ENCODE measurements around the gene PSMC1. TPM values are rescaled to one million over a fixed set of nuclear protein-coding genes. Genes with fewer than 3 reads are reported as not detected.

The PSMC1 gene
- total and polyA plus RNA-seq, 2 of the 4 experiments (the other 2 are of a cell fraction), result 181 to 194 TPM

DNA sequence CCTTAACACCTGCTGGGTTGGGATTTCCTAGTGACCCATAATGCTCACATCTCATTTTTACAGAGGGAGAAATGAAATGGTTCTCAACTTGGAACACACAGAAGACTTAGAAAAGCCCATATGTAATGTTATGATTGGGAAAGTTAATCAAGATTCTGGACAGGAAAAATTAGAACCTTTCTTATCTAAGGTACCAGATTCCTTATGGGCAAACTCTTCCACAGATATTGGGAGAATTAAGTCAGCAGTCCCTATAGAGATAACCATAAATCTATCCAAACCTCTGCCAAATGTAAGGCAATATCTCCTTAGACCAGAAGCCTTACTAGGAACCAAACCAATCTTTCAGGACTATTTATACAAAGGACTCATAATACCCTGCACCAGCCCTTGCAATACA lies 13.9 kb upstream of the PSMC1 start:
- H3K79me1 ChIP-seq (ENCODE audit: low read depth in 1 of 2, low read length in 2 of 2), result no peaks in the 10 kb centered on the region
- H3K9ac ChIP-seq (ENCODE audit: low read depth, low read length), result no peak overlapping the region
- no peak overlapping the region for H2BK15ac ChIP-seq (ENCODE audit: low read depth, low read length)
- H4K8ac ChIP-seq (ENCODE audit: low read depth in 2 of 2, low read length in 2 of 2), result no peak overlapping the region
- H2BK20ac ChIP-seq (ENCODE audit: low read depth, low read length), result no peak overlapping the region
- no TSS peak for BruUV-seq (replicated peaks)
- H2BK120ac ChIP-seq (ENCODE audit: low read depth, low read length), result no peak overlapping the region
- no peak for DNase-seq
- TF ChIP-seq MAZ (IDR thresholded peaks at IDR 0.05; ENCODE audit: borderline replicate concordance, low read depth, low read length) (no peak), RCOR1 (IDR thresholded peaks at IDR 0.05; ENCODE audit: insufficient replicate concordance, low read length) (no peak), CEBPB (IDR thresholded peaks at IDR 0.05; ENCODE audit: low read depth, low read length) (no peak), BHLHE40 (IDR thresholded peaks at IDR 0.05; ENCODE audit: low read depth, low read length) (no peak), MAFK (IDR thresholded peaks at IDR 0.05; ENCODE audit: low read depth, low read length) (no peak), RAD21 (IDR thresholded peaks at IDR 0.05; ENCODE audit: low read length) (no peak), POLR2A (IDR thresholded peaks at IDR 0.05; ENCODE audit: low read depth, low read length) (no peak), MXI1 (IDR thresholded peaks at IDR 0.05; ENCODE audit: borderline replicate concordance, low read depth, low read length) (no peak), NFE2L2 (IDR thresholded peaks at IDR 0.05; ENCODE audit: low read depth, low read length) (no peak), RFX5 (IDR thresholded peaks at IDR 0.05; ENCODE audit: low read depth, low read length) (no peak), SMC3 (IDR thresholded peaks at IDR 0.05; ENCODE audit: low read depth, low read length) (no peak), CHD1 (IDR thresholded peaks at IDR 0.05; ENCODE audit: low read depth, low read length) (no peak), FOS (IDR thresholded peaks at IDR 0.05; ENCODE audit: low read depth, low read length) (no peak)
- TF ChIP-seq, protein P1, sequence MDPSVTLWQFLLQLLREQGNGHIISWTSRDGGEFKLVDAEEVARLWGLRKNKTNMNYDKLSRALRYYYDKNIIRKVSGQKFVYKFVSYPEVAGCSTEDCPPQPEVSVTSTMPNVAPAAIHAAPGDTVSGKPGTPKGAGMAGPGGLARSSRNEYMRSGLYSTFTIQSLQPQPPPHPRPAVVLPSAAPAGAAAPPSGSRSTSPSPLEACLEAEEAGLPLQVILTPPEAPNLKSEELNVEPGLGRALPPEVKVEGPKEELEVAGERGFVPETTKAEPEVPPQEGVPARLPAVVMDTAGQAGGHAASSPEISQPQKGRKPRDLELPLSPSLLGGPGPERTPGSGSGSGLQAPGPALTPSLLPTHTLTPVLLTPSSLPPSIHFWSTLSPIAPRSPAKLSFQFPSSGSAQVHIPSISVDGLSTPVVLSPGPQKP (IDR thresholded peaks at IDR 0.05; ENCODE audit: borderline replicate concordance, low read depth, low read length), result no peak
- TF ChIP-seq, protein P2, sequence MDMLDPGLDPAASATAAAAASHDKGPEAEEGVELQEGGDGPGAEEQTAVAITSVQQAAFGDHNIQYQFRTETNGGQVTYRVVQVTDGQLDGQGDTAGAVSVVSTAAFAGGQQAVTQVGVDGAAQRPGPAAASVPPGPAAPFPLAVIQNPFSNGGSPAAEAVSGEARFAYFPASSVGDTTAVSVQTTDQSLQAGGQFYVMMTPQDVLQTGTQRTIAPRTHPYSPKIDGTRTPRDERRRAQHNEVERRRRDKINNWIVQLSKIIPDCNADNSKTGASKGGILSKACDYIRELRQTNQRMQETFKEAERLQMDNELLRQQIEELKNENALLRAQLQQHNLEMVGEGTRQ (IDR thresholded peaks at IDR 0.05; ENCODE audit: low read depth, low read length), result no peak
- TF ChIP-seq, protein P3, sequence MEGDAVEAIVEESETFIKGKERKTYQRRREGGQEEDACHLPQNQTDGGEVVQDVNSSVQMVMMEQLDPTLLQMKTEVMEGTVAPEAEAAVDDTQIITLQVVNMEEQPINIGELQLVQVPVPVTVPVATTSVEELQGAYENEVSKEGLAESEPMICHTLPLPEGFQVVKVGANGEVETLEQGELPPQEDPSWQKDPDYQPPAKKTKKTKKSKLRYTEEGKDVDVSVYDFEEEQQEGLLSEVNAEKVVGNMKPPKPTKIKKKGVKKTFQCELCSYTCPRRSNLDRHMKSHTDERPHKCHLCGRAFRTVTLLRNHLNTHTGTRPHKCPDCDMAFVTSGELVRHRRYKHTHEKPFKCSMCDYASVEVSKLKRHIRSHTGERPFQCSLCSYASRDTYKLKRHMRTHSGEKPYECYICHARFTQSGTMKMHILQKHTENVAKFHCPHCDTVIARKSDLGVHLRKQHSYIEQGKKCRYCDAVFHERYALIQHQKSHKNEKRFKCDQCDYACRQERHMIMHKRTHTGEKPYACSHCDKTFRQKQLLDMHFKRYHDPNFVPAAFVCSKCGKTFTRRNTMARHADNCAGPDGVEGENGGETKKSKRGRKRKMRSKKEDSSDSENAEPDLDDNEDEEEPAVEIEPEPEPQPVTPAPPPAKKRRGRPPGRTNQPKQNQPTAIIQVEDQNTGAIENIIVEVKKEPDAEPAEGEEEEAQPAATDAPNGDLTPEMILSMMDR (conservative IDR thresholded peaks at IDR 0.05; ENCODE audit: low read depth, low read length), result no peak
- no peak overlapping the region for H2AK5ac ChIP-seq (ENCODE audit: low read depth, low read length)
- no peak overlapping the region for H4K5ac ChIP-seq (ENCODE audit: low read depth, low read length)
- ATAC-seq (ENCODE audit: low read depth), result no peak
- dilution Hi-C loops (cut with HindIII; ENCODE audit: low sequenced_read_pairs, unreplicated experiment) (no loop called here), in situ Hi-C loops (cut with MboI; ENCODE audit: low sequenced_read_pairs) (no loop called here), intact Hi-C loops (cut with micrococcal nuclease) (no loop called here)
- no peak overlapping the region for H3K4me3 ChIP-seq (ENCODE audit: insufficient read depth, low read depth, low read length)
- no peaks in the 10 kb centered on the region for H3K27me3 ChIP-seq (ENCODE audit: control insufficient read depth, insufficient read depth, low read length)
- no peak overlapping the region for H3K18ac ChIP-seq (ENCODE audit: low read depth, low read length)
- H3K4ac ChIP-seq (ENCODE audit: low read depth, low read length), result no peak overlapping the region
- no peaks in the 10 kb centered on the region for H3K9me1 ChIP-seq (ENCODE audit: insufficient read depth, low read length)
- H2AFZ ChIP-seq (replicated peaks; ENCODE audit: low read length, poor library complexity), result no peak overlapping the region
- no peak overlapping the region for H3K27ac ChIP-seq (ENCODE audit: insufficient read depth, low read length)
- H3K56ac ChIP-seq (ENCODE audit: extremely low read depth, insufficient read depth, low read length), result no peak overlapping the region
- no peaks in the 10 kb centered on the region for H3K4me1 ChIP-seq (ENCODE audit: control insufficient read depth, insufficient read depth, low read length)
- H2AK9ac ChIP-seq (replicated peaks; ENCODE audit: low read depth, low read length, poor library complexity), result no peak overlapping the region
- no peak overlapping the region for H3K23ac ChIP-seq (ENCODE audit: low read depth, low read length)
- no peak overlapping the region for H3K4me2 ChIP-seq (ENCODE audit: low read depth, low read length)
- H2BK5ac ChIP-seq (ENCODE audit: low read depth, low read length, poor library complexity, severe bottlenecking), result no peak overlapping the region
- no peak overlapping the region for H4K91ac ChIP-seq (ENCODE audit: insufficient read depth, low read depth, low read length)
- peaks cover 26% of the 10 kb centered on the region for H3K9me3 ChIP-seq (ENCODE audit: control insufficient read depth, insufficient read depth, low read length)
- H3K14ac ChIP-seq (replicated peaks; ENCODE audit: low read depth, low read length), result no peak overlapping the region
- no peaks in the 10 kb centered on the region for H4K20me1 ChIP-seq (ENCODE audit: insufficient read depth, low read length)
- POLR2A ChIA-PET (ENCODE audit: unreplicated experiment), result no interaction called here
- CTCF ChIA-PET, result no interaction called here
- H3K36me3 ChIP-seq (ENCODE audit: control insufficient read depth, insufficient read depth, low read length), result no peaks in the 10 kb centered on the region

All from IMR-90 (cell line).